Activated naive CD8-positive, alpha-beta T cell treated with anti-CD3 and anti-CD28 coated beads, Interleukin-2, amount 10 ng/mL, durations not matched to agents 7 days and 5 days (primary cell): ENCODE results near the gene CCDC57. TPM values are rescaled to one million over a fixed set of nuclear protein-coding genes. Genes with fewer than 3 reads are reported as not detected.

Experiments used
- ATAC-seq: fragments of 150-1000 bp; cut with Tn5 transposase; one replicate; pipeline ENCODE4 v1.10.0; 2021; ENCODE audit warnings: low read depth, moderate library complexity
- POLR2A ChIA-PET: fragments of 350-600 bp; sonication (Branson Sonifier 250); formaldehyde crosslinking; loops from one replicate; lab custom pipeline; 2021; ENCODE audit warnings: antibody characterized with exemption; lab: Charles Lee
- DNase-seq: peaks from one replicate; pipeline ENCODE4 v3.0.0; 2021
- H3K27ac Mint-ChIP-seq: one replicate; pipeline ENCODE4 v1.8.0; 2022; ENCODE audit warnings: mild to moderate bottlenecking, mixed read lengths
- H3K27me3 Mint-ChIP-seq: one replicate; pipeline ENCODE4 v1.8.0; 2022; ENCODE audit warnings: mild to moderate bottlenecking, moderate library complexity, mixed read lengths
- H3K36me3 Mint-ChIP-seq: one replicate; pipeline ENCODE4 v1.8.0; 2021; ENCODE audit warnings: mild to moderate bottlenecking, mixed read lengths
- H3K4me1 Mint-ChIP-seq: one replicate; pipeline ENCODE4 v1.8.0; 2021; ENCODE audit warnings: mixed read lengths
- H3K4me3 Mint-ChIP-seq: one replicate; pipeline ENCODE4 v1.8.0; 2022; ENCODE audit warnings: mild to moderate bottlenecking, moderate library complexity, mixed read lengths
- H3K9me3 Mint-ChIP-seq: one replicate; pipeline ENCODE4 v1.8.0; 2021; ENCODE audit warnings: mixed read lengths
- total RNA-seq, 2 experiments: library from RNA; stranded (reverse); gene quantifications; one replicate each; pipeline ENCODE4 v1.2.3, GENCODE V29; 2021

CCDC57 gene
- total RNA-seq, 2 experiments from 2014 or later: 79.5 to 81.7 TPM

- Mint-ChIP-seq H3K4me1 (peaks cover 41% of the 10 kb centered on the region), H3K4me3 (peak overlapping the region; percentile 77), H3K27me3 (no peaks in the 10 kb centered on the region), H3K36me3 (peaks cover 11% of the 10 kb centered on the region), H3K27ac (peak overlapping the region; percentile 99), H3K9me3 (no peaks in the 10 kb centered on the region)
- ATAC-seq (peak; percentile 89), DNase-seq (peak; percentile 79)
- POLR2A ChIA-PET: interaction anchor here (0.7 to 2.9 kb wide), 17 partner anchors 9 to 190 kb away, joined by 3 to 17 read pairs (median 4); partner anchors contain the start of genes CD7, DCXR, FASN and GPS1
These were observed 85.9 kb downstream of the CCDC57 start for GRCh38 chr17:82126556-82127314.

GRCh38 chr17:82124101-82124500 is 88.5 kb downstream of the CCDC57 start:
- no peaks in the 10 kb centered on the region for H3K27me3 Mint-ChIP-seq
- H3K27ac Mint-ChIP-seq: peak overlapping the region; percentile 55
- H3K4me1 Mint-ChIP-seq: peaks cover 48% of the 10 kb centered on the region
- POLR2A ChIA-PET: interaction anchor here (0.6 to 4.2 kb wide), 3 partner anchors 12 to 82 kb away, joined by 4 to 29 read pairs (median 6); no protein-coding TSS in a partner anchor
- ATAC-seq (no peak), DNase-seq (no peak)
- no peaks in the 10 kb centered on the region for H3K9me3 Mint-ChIP-seq
- peaks cover 11% of the 10 kb centered on the region for H3K36me3 Mint-ChIP-seq
- no peak overlapping the region for H3K4me3 Mint-ChIP-seq

- ATAC-seq: no peak
- peak overlapping the region; percentile 80 for H3K27ac Mint-ChIP-seq
- peaks cover 37% of the 10 kb centered on the region for H3K4me1 Mint-ChIP-seq
These were observed 90.7 kb downstream of the CCDC57 start for GRCh38 chr17:82121660-82122629.

GRCh38 chr17:82121246-82121645 is 91.4 kb downstream of the CCDC57 start:
- ATAC-seq (no peak), DNase-seq (no peak)
- Mint-ChIP-seq H3K4me1 (peaks cover 30% of the 10 kb centered on the region), H3K9me3 (no peaks in the 10 kb centered on the region), H3K27ac (peak overlapping the region; percentile 80), H3K4me3 (no peak overlapping the region), H3K27me3 (no peaks in the 10 kb centered on the region), H3K36me3 (peaks cover 11% of the 10 kb centered on the region)
- POLR2A ChIA-PET: interaction anchor here (0.5 to 4.2 kb wide), 6 partner anchors 15 to 84 kb away, joined by 3 to 29 read pairs (median 5); partner anchors contain the start of gene DCXR

More at GRCh38 chr17:82121660-82122629, 90.7 kb downstream of the CCDC57 start:
- no peaks in the 10 kb centered on the region for H3K27me3 Mint-ChIP-seq
- no peaks in the 10 kb centered on the region for H3K9me3 Mint-ChIP-seq
- no peak for DNase-seq
- POLR2A ChIA-PET: interaction anchor here (1.0 to 4.2 kb wide), 5 partner anchors 16 to 84 kb away, joined by 3 to 29 read pairs (median 5); partner anchors contain the start of gene DCXR
- H3K36me3 Mint-ChIP-seq: peaks cover 11% of the 10 kb centered on the region
- H3K4me3 Mint-ChIP-seq: peak overlapping the region; percentile 35

- ATAC-seq (peak; percentile 57), DNase-seq (no peak)
- POLR2A ChIA-PET: interaction anchor here (1.2 to 4.2 kb wide), 2 partner anchors 14 to 36 kb away, joined by 3 to 29 read pairs; no protein-coding TSS in a partner anchor
- peaks cover 22% of the 10 kb centered on the region for H3K4me1 Mint-ChIP-seq
- H3K36me3 Mint-ChIP-seq: peaks cover 8% of the 10 kb centered on the region
- H3K27me3 Mint-ChIP-seq: no peaks in the 10 kb centered on the region
- H3K9me3 Mint-ChIP-seq: no peaks in the 10 kb centered on the region
- no peak overlapping the region for H3K4me3 Mint-ChIP-seq
- H3K27ac Mint-ChIP-seq: peak overlapping the region; percentile 40
These were observed 92.5 kb downstream of the CCDC57 start for GRCh38 chr17:82120148-82120547.

GRCh38 chr17:82118815-82119380 is 93.7 kb downstream of the CCDC57 start:
- Mint-ChIP-seq H3K4me3 (no peak overlapping the region), H3K9me3 (no peaks in the 10 kb centered on the region), H3K27me3 (no peaks in the 10 kb centered on the region), H3K36me3 (no peaks in the 10 kb centered on the region), H3K27ac (no peak overlapping the region), H3K4me1 (peaks cover 19% of the 10 kb centered on the region)
- POLR2A ChIA-PET: interaction anchor here (1.0 to 1.2 kb wide), 3 partner anchors 20 to 88 kb away, joined by 3 to 4 read pairs (median 3); no protein-coding TSS in a partner anchor
- DNase-seq (no peak), ATAC-seq (no peak)

GRCh38 chr17:82118168-82118814 is 94.4 kb downstream of the CCDC57 start:
- peaks cover 19% of the 10 kb centered on the region for H3K4me1 Mint-ChIP-seq
- POLR2A ChIA-PET: interaction anchor here (1.0 to 1.2 kb wide), 2 partner anchors 20 to 88 kb away, joined by 3 to 4 read pairs; no protein-coding TSS in a partner anchor
- no peaks in the 10 kb centered on the region for H3K36me3 Mint-ChIP-seq
- H3K27ac Mint-ChIP-seq: no peak overlapping the region
- no peak for ATAC-seq
- H3K9me3 Mint-ChIP-seq: no peaks in the 10 kb centered on the region
- no peaks in the 10 kb centered on the region for H3K27me3 Mint-ChIP-seq
- DNase-seq: no peak
- no peak overlapping the region for H3K4me3 Mint-ChIP-seq

GRCh38 chr17:82117139-82118090 is 95.2 kb downstream of the CCDC57 start:
- Mint-ChIP-seq H3K9me3 (no peaks in the 10 kb centered on the region), H3K27me3 (no peaks in the 10 kb centered on the region), H3K27ac (no peak overlapping the region), H3K4me3 (no peak overlapping the region), H3K4me1 (peaks cover 16% of the 10 kb centered on the region), H3K36me3 (no peaks in the 10 kb centered on the region)
- DNase-seq: no peak
- no peak for ATAC-seq
- POLR2A ChIA-PET: interaction anchor here (1.2 kb wide), 1 partner anchor 19 kb away, joined by 4 read pairs; no protein-coding TSS in a partner anchor

- H3K36me3 Mint-ChIP-seq: no peaks in the 10 kb centered on the region
- no peaks in the 10 kb centered on the region for H3K27me3 Mint-ChIP-seq
- no peak overlapping the region for H3K4me3 Mint-ChIP-seq
- no peak overlapping the region for H3K27ac Mint-ChIP-seq
- no peak for DNase-seq
- no peak for ATAC-seq
- peaks cover 7% of the 10 kb centered on the region for H3K4me1 Mint-ChIP-seq
- POLR2A ChIA-PET: interaction anchor here (0.6 kb wide), 1 partner anchor 75 kb away, joined by 3 read pairs; no protein-coding TSS in a partner anchor
- H3K9me3 Mint-ChIP-seq: no peaks in the 10 kb centered on the region
These were observed 96.4 kb downstream of the CCDC57 start for GRCh38 chr17:82116246-82116645.

- no peak overlapping the region for H3K27ac Mint-ChIP-seq
- H3K4me3 Mint-ChIP-seq: no peak overlapping the region
- ATAC-seq (no peak), DNase-seq (no peak)
- POLR2A ChIA-PET: interaction anchor here (1.3 kb wide), 1 partner anchor 8 kb away, joined by 3 read pairs; no protein-coding TSS in a partner anchor
- no peaks in the 10 kb centered on the region for H3K9me3 Mint-ChIP-seq
- H3K27me3 Mint-ChIP-seq: no peaks in the 10 kb centered on the region
- peaks cover 8% of the 10 kb centered on the region for H3K4me1 Mint-ChIP-seq
- no peaks in the 10 kb centered on the region for H3K36me3 Mint-ChIP-seq
These were observed 97.8 kb downstream of the CCDC57 start for GRCh38 chr17:82114872-82115271.

- H3K9me3 Mint-ChIP-seq: no peaks in the 10 kb centered on the region
- H3K27ac Mint-ChIP-seq: no peak overlapping the region
- peaks cover 4% of the 10 kb centered on the region for H3K4me1 Mint-ChIP-seq
- no peak overlapping the region for H3K4me3 Mint-ChIP-seq
- DNase-seq (no peak), ATAC-seq (no peak)
- no peaks in the 10 kb centered on the region for H3K36me3 Mint-ChIP-seq
- no peaks in the 10 kb centered on the region for H3K27me3 Mint-ChIP-seq
- POLR2A ChIA-PET: interaction anchor here (1.3 kb wide), 1 partner anchor 8 kb away, joined by 3 read pairs; no protein-coding TSS in a partner anchor
These were observed 98.2 kb downstream of the CCDC57 start for GRCh38 chr17:82114447-82114846.
